Hematopoietic multipotent progenitor cell treated with erythropoietin and hydrocortisone succinate and interleukin-3 and kit ligand, for 4 days (in vitro differentiated cells): Measurements from ENCODE around the gene SOX5.

Experiments used
- DNase-seq: peaks from one replicate; pipeline ENCODE4 v3.0.0-alpha.2; 2015

The SOX5 gene

GRCh38 chr12:23670684-23671083, 278.8 kb downstream of the SOX5 start:
- no peak for DNase-seq

GRCh38 chr12:23669691-23670090, 279.8 kb downstream of the SOX5 start:
- DNase-seq = no peak

GRCh38 chr12:23666866-23667265, 282.6 kb downstream of the SOX5 start:
- no peak for DNase-seq

- DNase-seq = no peak
Measured at GRCh38 chr12:23662966-23663365, 286.5 kb downstream of the SOX5 start.

- DNase-seq = no peak
Measured at GRCh38 chr12:23659131-23659530, 290.3 kb downstream of the SOX5 start.

GRCh38 chr12:23657598-23657997, 291.9 kb downstream of the SOX5 start:
- DNase-seq = no peak

- DNase-seq = no peak
Measured at GRCh38 chr12:23655884-23656283, 293.6 kb downstream of the SOX5 start.

GRCh38 chr12:23655112-23655511, 294.4 kb downstream of the SOX5 start:
- DNase-seq = no peak

- DNase-seq = no peak
Measured at GRCh38 chr12:23648546-23648945, 300.9 kb downstream of the SOX5 start.

GRCh38 chr12:23640754-23641153, 308.7 kb downstream of the SOX5 start:
- no peak for DNase-seq

- DNase-seq = no peak
Measured at GRCh38 chr12:23634344-23634743, 315.1 kb downstream of the SOX5 start.

- DNase-seq = no peak
Measured at GRCh38 chr12:23631786-23632377, 317.6 kb downstream of the SOX5 start.

- DNase-seq = no peak
Measured at GRCh38 chr12:23630524-23630923, 318.9 kb downstream of the SOX5 start.

GRCh38 chr12:23628806-23629205, 320.7 kb downstream of the SOX5 start:
- no peak for DNase-seq

GRCh38 chr12:23626791-23627190, 322.7 kb downstream of the SOX5 start:
- DNase-seq = no peak

GRCh38 chr12:23621900-23622299, 327.6 kb downstream of the SOX5 start:
- no peak for DNase-seq

GRCh38 chr12:23618718-23619117, 330.8 kb downstream of the SOX5 start:
- DNase-seq = no peak

- no peak for DNase-seq
Measured at GRCh38 chr12:23617749-23618148, 331.7 kb downstream of the SOX5 start.

GRCh38 chr12:23614280-23614679, 335.2 kb downstream of the SOX5 start:
- DNase-seq = no peak

GRCh38 chr12:23611320-23611719, 338.1 kb downstream of the SOX5 start:
- DNase-seq = no peak

GRCh38 chr12:23600919-23601318, 348.6 kb downstream of the SOX5 start:
- DNase-seq = no peak

- DNase-seq = no peak
Measured at GRCh38 chr12:23596568-23596967, 352.9 kb downstream of the SOX5 start.

GRCh38 chr12:23587833-23588559, 361.5 kb downstream of the SOX5 start:
- no peak for DNase-seq

GRCh38 chr12:23585782-23586163, 363.7 kb downstream of the SOX5 start:
- DNase-seq = no peak
